ENCODE results near the gene DCDC2C. TPM values are rescaled to one million over a fixed set of nuclear protein-coding genes. Genes with fewer than 3 reads are reported as not detected.
A peak's percentile ranks its signal among the peaks of the same experiment; 100 is the strongest.

DCDC2C gene
- total RNA-seq, 1 experiment from 2014 or later, result not detected

- TF ChIP-seq, protein P1, sequence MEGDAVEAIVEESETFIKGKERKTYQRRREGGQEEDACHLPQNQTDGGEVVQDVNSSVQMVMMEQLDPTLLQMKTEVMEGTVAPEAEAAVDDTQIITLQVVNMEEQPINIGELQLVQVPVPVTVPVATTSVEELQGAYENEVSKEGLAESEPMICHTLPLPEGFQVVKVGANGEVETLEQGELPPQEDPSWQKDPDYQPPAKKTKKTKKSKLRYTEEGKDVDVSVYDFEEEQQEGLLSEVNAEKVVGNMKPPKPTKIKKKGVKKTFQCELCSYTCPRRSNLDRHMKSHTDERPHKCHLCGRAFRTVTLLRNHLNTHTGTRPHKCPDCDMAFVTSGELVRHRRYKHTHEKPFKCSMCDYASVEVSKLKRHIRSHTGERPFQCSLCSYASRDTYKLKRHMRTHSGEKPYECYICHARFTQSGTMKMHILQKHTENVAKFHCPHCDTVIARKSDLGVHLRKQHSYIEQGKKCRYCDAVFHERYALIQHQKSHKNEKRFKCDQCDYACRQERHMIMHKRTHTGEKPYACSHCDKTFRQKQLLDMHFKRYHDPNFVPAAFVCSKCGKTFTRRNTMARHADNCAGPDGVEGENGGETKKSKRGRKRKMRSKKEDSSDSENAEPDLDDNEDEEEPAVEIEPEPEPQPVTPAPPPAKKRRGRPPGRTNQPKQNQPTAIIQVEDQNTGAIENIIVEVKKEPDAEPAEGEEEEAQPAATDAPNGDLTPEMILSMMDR (conservative IDR thresholded peaks at IDR 0.05), result no peak
- TF ChIP-seq EZH2 (IDR thresholded peaks at IDR 0.05; ENCODE audit: low read depth), result no peak
- Histone ChIP-seq H3K4me3 (no peak overlapping the region), H4K20me1 (ENCODE audit: insufficient read depth) (no peaks in the 10 kb centered on the region), H3K27ac (no peak overlapping the region), H3K4me1 (replicated peaks; ENCODE audit: insufficient read depth) (no peaks in the 10 kb centered on the region), H3K9me3 (ENCODE audit: insufficient read depth, low read depth) (no peaks in the 10 kb centered on the region; the same call in 1 of the 2 replicates), H3K36me3 (ENCODE audit: low read depth) (no peaks in the 10 kb centered on the region), H3F3A (ENCODE audit: insufficient read depth, low read depth) (no peaks in the 10 kb centered on the region), H3K4me2 (no peak overlapping the region), H3K27me3 (ENCODE audit: insufficient read depth, low read depth) (peaks cover 21% of the 10 kb centered on the region), H3K9me2 (ENCODE audit: insufficient read depth) (no peaks in the 10 kb centered on the region), H3K79me2 (ENCODE audit: low read depth) (no peaks in the 10 kb centered on the region), H2AFZ (no peak overlapping the region)
- no TSS peak for BruUV-seq (replicated peaks)
- intact Hi-C loops (cut with micrococcal nuclease; ENCODE audit: unreplicated experiment), result no loop called here
- ChIA-PET POLR2A (ENCODE audit: unreplicated experiment) (no interaction called here), CTCF (no interaction called here)
- peak in 1 of 2 experiments; percentile 52 for DNase-seq
These were observed 41.1 kb upstream of the DCDC2C start for GRCh38 chr2:3662239-3662638.

- Histone ChIP-seq H3K4me1 (replicated peaks; ENCODE audit: insufficient read depth) (no peaks in the 10 kb centered on the region), H3K27me3 (ENCODE audit: insufficient read depth, low read depth) (peaks cover 38% of the 10 kb centered on the region), H3F3A (ENCODE audit: insufficient read depth, low read depth) (no peaks in the 10 kb centered on the region), H3K9me2 (ENCODE audit: insufficient read depth) (no peaks in the 10 kb centered on the region), H3K79me2 (ENCODE audit: low read depth) (no peaks in the 10 kb centered on the region), H2AFZ (no peak overlapping the region), H3K9me3 (ENCODE audit: insufficient read depth, low read depth) (no peaks in the 10 kb centered on the region; the same call in 1 of the 2 replicates), H4K20me1 (ENCODE audit: insufficient read depth) (no peaks in the 10 kb centered on the region), H3K4me3 (no peak overlapping the region), H3K36me3 (ENCODE audit: low read depth) (no peaks in the 10 kb centered on the region), H3K27ac (no peak overlapping the region), H3K4me2 (no peak overlapping the region)
- CTCF ChIA-PET, result no interaction called here
- intact Hi-C loops (cut with micrococcal nuclease; ENCODE audit: unreplicated experiment), result no loop called here
- no peak for TF ChIP-seq EZH2 (IDR thresholded peaks at IDR 0.05; ENCODE audit: low read depth)
- TF ChIP-seq, protein P1 (conservative IDR thresholded peaks at IDR 0.05), result no peak
- POLR2A ChIA-PET (ENCODE audit: unreplicated experiment), result no interaction called here
- no peak for DNase-seq
- BruUV-seq (replicated peaks), result no TSS peak
These were observed 39.3 kb upstream of the DCDC2C start for GRCh38 chr2:3664118-3664517.

GRCh38 chr2:3664925-3665324 lies 38.5 kb upstream of the DCDC2C start:
- Histone ChIP-seq H3K36me3 (ENCODE audit: low read depth) (no peaks in the 10 kb centered on the region), H3K4me2 (no peak overlapping the region), H3K4me3 (no peak overlapping the region), H2AFZ (no peak overlapping the region), H3K27me3 (ENCODE audit: insufficient read depth, low read depth) (peaks cover 46% of the 10 kb centered on the region), H3F3A (ENCODE audit: insufficient read depth, low read depth) (no peaks in the 10 kb centered on the region), H3K9me2 (ENCODE audit: insufficient read depth) (no peaks in the 10 kb centered on the region), H3K27ac (no peak overlapping the region), H3K79me2 (ENCODE audit: low read depth) (no peaks in the 10 kb centered on the region), H3K9me3 (ENCODE audit: insufficient read depth, low read depth) (no peaks in the 10 kb centered on the region; the same call in 1 of the 2 replicates), H3K4me1 (replicated peaks; ENCODE audit: insufficient read depth) (no peaks in the 10 kb centered on the region), H4K20me1 (ENCODE audit: insufficient read depth) (no peaks in the 10 kb centered on the region)
- ChIA-PET POLR2A (ENCODE audit: unreplicated experiment) (no interaction called here), CTCF (interaction anchor here (0.7 kb wide), 1 partner anchor 182 kb away, joined by 4 read pairs; no protein-coding TSS in a partner anchor)
- DNase-seq, result peak; percentile 18 to 55
- no TSS peak for BruUV-seq (replicated peaks)
- intact Hi-C loops (cut with micrococcal nuclease; ENCODE audit: unreplicated experiment), result no loop called here
- no peak for TF ChIP-seq EZH2 (IDR thresholded peaks at IDR 0.05; ENCODE audit: low read depth)

Data from PC-9 (cell line).